ENCODE measurements around the gene VPS26C.
A peak's percentile ranks its signal among the peaks of the same experiment; 100 is the strongest.

Gene VPS26C

DNA sequence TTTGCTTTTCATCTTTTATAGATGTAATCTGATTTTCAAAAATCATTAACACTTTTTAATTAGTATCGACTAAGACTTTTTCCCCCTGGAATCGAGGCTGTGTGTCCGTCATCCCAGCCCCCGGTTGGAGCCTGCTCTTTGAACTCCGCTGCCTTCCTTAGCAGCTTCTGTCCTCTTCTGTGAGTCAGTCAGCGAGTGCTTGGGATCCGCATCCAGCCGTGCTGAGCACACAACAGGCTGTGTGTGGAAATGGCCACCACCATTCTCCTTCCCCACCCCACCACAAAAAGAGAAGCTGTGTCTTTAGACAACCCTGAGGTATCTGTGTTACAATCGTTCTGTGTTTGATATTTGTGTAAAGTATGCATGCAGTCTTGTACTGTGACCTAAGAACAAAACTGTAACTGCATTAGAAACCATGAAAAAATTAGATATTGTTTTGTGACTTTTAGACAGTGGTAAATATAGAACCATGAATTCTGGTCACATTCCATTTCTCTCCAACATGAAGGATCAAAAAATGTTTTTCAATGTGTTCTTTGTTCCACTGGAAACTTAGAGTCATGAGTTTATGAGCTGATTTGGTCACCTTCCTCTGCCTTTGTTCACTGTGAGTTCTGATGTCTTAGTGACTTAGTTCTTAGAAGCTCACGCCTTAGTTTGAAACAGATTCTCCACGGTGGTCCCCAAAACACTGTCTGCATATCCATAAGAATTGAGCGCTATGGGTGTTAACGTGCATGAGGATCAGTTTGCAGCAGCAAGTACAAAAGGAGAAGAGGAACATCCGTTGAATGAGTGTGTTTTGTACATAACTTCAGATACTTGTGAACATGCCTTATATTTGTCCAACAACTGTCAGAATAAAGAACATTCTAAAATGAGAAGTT is 64.7 kb downstream of the VPS26C start:
- DNase-seq (ENCODE audit: low read depth, low spot score): no peak

DNA sequence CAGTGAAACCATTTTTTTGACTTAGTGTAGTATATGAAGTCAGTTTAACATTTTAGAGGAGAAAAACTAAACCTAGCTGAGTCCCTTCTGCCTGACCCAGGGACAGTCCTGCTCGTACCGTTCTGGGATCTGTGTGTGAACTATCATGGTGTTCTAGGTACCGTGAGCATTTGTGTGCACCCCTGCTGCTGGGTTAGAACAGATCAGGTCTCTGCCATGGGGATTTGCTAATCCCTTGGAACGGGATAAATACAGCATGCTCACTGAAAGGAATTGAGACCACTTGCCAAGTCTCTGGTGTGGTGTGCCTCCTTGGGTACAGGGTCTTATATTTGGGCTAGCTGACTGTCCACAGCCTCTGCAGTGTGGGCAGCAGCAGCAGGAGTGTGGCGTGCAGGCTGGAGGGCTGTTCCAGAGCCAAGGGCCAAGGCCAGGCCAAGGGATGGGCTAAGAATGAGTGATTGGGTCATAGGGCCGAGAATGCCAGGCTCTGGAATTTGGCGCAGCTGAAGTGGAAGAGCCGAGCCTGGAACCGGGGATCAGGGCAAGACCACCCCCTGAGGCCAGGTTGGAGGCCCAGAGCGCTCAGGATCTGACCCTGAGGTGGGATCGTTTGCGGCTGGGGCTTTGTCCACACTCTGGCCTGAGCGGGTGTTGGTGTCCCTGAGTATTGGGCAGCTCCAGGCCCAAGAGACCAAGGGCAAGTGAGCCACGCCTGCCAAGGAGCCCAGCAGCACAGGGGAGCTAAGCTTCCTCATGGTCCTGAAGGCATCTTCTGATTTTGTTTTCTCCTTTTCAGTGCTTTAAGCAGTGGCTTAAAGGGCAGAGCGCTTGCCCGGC is 66.3 kb downstream of the VPS26C start:
- DNase-seq (ENCODE audit: low read depth, low spot score): no peak

DNA sequence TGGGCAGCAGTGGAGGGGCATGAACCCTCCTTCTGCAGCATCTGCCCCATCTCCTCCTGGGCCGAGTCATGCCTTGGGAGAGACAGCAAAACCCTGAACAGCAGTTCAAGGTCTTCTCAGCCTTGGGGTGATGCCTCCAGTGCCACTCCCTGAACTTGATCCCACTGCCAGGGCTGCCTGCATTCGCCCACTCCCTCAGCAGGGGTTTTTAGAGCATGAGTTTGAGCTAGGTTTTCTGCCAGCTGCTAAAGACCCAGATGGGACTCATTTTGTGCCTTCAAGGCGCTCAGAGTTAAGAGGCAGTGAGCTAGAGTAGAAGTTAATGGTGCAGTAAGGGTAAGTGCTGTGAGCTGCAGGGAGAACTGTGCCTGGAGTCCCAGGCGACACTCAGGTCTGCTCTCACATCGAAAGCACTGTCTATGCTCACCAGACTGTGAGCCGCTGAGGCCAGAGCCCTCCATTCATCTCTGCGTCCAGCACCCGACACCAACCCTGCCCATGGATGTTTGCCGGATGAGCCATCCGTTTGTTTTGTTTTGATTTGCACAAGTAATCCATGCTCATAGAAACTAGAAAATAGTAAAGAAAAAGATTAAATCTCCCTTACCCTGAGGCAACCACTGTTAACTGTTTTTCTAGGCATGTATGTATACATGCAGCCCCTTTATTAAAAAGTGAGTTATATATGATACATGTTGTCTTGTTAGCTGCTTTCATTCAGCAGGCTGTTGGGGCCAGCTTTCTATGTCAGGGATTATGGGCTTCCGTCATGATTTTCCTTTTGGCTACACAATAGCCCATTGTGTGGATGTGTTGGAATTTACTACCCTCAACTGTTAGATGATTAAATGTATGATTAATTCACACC is 67.8 kb downstream of the VPS26C start:
- DNase-seq (ENCODE audit: low read depth, low spot score): no peak

DNA sequence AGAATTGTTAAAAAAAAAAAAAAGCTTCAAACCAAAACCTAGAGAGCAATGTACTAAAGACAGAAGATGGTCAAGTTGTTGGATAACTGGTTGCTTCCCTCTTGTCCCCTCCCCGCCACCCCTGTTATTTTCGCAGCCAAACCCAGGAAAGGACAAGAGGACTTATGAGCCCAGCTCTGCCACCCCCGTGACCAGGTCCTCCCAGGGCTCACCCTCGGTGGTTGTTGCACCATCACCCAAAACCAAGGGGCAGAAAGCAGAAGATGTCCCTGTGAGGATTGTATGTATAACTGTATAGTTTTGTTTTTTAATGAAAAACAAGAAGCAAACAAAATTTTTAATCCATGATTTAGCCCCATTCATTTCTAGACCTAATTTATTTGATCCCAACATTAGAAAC is 69.4 kb downstream of the VPS26C start:
- DNase-seq (ENCODE audit: low read depth, low spot score): no peak

DNA sequence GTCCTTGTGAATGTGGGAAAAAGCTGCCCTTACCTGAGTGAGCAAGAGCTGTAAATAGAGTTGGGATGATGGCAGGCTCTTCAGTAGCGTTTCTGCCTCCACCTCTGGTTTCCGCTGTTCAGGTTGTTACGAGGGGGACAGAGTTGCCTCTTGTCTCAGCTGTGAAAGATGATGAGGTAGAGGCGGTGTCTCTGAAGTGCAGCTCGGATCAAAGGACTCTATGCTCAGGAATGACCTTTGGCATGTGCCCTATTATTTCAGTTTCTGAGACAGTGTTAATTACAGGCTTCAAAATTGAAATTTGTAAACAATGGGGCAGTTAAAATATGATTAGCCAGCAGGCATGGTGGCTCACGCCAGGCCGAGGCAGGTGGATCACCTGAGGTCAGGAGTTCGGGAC is 70.3 kb downstream of the VPS26C start:
- DNase-seq (ENCODE audit: low read depth, low spot score): no peak

DNA sequence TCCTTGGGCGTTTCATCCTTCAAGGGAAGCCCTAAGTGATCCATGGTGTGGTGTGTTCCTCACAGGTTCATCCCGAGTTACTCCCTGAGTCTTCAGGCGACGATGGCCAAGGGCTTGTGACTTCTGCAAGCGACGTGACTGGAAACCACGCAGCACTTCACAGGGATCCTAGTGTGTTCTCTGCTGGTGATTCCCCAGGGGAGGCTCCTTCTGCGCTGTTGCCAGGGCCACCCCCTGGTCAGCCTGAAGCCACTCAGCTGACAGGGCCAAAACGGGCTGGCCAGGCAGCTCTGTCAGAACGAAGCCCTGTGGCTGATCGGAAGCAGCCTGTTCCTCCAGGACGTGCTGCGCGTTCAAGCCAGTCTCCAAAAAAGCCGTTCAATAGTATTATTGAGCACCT is 71.5 kb downstream of the VPS26C start:
- DNase-seq (ENCODE audit: low read depth, low spot score): no peak

DNA sequence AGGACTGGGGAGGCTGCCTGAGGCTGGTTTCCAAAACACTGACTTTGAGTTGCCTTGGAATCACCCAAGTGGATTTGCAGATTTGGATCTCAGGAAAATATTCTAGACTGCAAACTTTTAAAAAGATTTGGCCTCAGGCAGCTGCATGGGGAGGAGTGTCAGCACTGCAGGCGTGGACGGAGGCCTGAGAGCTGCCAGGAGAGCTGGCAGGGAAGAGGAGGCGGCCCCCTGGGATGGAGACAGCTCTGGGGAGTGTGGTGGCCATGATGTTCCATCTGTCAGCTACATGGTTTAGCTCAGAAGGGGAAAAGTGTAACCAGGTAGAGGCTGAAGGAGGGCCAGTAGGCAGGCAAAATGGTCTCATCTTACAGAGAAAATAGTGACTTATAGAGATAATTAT is 72.1 kb downstream of the VPS26C start:
- DNase-seq (ENCODE audit: low read depth, low spot score): no peak

DNA sequence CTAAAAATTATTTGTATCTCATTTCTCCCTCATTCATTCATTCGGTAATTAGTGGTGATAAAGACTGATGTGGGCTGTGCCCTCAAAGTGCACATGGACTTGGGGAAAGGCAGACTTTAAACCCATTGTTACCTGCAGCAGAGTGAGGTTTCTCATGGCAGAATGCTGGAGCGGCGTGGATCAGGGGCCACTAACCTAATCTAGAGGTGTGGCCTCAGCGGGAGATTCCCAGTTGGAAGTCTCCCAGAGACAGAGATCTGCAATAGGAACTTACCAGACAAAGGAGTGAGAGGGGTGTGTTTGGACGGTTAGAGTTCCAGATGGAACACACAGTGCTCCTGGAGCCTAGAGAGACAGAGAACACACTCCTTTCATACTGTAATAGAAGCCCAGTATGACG is 73.5 kb downstream of the VPS26C start:
- DNase-seq (ENCODE audit: low read depth, low spot score): peak; percentile 18

DNA sequence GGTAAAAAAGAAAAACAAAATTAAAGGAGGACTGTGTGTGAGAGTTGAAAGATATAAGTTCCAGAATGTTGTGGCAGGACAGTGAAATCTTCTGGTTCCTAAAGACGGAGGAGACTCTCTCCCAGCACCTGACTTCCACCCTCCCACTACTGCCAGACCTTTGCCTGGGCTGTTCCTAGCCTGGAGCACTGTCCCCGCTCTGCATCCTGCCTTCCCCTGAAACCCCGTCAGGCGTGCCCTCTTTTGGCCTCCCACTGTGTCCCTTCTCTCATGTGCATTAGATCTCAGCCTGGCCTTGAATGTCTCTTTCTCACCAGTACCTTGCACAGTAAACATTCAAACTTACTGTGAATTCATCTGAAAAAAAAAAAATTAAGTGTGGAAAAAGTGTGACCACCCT is 74.1 kb downstream of the VPS26C start:
- peak; percentile 79 for DNase-seq (ENCODE audit: low read depth, low spot score)

DNA sequence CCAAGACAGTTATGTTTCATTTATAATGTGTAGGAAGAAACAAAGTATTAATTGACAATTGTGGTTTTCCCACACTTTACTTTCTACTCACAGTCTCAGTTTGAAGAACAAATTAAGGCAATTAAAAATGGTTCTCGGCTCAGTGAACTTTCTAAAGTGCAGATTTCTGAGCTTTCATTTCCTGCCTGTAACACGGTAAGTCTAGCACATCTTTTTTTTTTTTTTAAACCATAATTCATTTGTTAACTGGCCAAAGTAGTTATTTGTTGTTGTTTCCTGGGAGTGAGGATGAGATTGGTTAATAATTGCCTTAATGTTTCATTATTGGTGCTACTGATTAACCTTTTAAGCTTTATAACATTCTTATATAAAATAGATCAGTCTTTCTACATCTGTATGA is 75.1 kb downstream of the VPS26C start:
- DNase-seq (ENCODE audit: low read depth, low spot score): no peak

DNA sequence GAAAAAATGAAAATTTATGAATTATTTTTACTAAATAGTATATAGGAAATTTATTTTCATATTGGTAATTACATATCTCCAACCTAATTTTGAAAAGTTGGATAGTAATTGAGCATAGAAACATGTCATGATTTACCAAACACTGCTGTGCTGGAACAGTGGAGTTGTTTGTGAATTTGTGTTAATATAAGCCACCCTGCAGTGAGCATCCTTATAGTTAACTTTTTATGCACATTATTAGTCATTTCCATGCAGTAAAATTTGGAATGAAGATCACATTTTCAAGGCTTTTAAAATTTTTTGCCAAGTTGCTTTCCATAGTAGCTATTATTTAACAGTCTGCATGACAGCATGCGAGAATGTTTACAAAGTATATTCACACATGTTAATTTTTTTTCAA is 78.3 kb downstream of the VPS26C start:
- no peak for DNase-seq (ENCODE audit: low read depth, low spot score)

DNA sequence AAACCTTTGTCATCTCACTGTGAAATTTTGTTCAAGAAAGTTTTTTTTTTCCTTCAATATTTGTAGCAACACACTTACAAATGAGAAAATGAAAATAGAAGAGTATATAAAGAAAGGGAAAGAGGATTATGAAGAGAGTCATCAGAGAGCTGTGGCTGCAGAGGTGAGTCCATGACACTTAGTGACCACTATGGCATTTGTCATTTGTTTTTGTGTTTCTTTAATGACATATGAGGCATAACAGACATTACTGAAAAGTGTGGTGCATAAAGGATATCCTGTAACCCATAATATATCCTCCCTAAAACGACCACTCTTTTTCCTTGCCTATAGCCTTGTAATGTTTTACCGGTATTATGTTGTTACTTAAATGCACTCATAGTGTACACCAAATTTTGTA is 80.2 kb downstream of the VPS26C start:
- DNase-seq (ENCODE audit: low read depth, low spot score): no peak

DNA sequence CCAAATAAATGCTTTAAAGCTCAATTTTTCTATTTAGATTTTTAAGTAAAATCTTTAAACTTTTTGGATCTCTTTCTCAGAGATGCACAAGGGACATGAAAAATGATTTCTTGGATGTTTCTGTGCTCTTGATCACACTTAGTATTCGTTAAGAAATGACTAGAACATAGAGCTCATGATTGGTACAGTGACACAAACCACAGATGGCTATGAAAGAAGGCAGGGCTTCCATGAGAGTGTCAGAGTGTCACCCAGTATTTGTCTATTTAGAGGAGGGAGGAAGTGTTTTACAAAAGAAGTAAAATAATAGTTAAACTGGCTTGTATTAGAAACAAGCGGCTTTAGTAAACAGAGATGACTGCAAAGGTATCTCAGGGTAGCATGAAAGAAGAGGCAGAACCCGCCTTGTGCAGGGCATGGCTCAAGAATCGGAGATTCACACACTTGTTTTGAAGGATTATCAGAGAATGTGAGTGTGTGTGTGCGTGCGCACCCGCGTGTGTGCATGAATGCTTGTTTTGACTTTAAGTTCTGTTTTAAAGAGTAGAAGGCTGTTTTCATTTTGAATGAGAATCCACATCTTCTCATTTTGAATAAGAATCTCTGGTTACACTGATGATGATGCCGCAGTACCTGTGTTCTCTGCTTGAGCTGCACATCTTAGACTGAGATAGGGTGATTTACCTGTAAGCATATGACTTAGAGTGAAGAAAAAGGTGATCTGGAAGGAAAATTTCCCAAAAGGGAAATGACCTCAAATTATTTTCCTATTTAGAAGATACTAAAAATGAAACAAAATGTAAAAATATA is 82.1 kb downstream of the VPS26C start:
- DNase-seq (ENCODE audit: low read depth, low spot score): no peak

DNA sequence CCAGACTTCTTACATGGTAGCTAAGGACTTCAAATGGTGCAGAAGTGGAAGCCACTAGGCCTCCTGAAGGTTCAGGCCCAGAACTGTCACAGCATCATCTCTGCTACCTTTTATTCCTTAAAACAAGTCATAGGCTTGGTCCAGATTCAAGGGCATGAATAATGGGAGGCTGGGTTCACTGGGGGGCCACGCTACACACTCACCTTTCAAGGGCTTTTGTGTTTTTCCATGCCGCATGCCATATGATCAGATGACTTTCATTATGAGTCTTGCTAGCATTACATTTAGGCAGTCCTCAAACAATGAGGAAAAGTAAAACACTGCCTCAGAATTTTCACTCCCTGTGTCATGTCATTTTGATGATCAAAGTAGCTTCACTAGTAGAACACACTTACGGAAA is 83.4 kb downstream of the VPS26C start:
- no peak for DNase-seq (ENCODE audit: low read depth, low spot score)

DNA sequence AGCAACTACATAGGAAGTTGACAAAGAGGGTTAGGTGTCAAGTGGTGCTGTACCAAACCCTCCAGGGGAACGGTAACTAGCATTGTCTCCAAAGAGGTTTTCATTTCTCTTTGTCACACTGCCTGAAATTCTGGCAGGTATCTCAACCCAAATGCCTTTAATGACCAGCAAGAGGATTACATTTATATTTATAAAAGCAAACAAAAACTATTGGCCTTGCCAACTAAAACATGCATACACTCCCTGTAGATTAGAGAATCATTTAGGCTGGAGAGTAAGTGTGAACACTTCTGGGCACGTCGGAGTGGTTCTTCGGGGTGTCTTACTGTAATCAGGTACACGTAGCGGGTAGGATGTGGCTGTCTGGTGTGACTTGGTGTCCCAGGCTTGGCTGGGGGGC is 84.9 kb downstream of the VPS26C start:
- DNase-seq (ENCODE audit: low read depth, low spot score): no peak

DNA sequence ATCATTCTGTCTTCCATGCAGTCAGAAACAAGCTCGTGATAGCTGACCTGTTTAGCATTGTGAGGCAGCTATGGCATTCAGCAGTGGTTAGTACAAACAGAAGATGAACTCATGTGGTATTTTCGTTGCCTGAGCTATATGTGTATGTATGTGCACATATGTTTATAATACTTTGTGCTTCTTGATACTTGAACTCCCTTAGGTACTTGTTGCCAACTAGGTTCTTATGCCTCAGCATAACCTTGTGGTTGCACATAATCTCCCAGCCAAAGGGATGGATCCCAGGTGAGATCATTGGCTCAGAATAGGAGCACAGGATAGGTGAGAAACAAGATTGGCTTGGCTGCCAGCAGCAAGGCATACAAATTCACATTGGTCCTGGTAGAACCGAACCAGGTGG is 86.1 kb downstream of the VPS26C start:
- no peak for DNase-seq (ENCODE audit: low read depth, low spot score)

DNA sequence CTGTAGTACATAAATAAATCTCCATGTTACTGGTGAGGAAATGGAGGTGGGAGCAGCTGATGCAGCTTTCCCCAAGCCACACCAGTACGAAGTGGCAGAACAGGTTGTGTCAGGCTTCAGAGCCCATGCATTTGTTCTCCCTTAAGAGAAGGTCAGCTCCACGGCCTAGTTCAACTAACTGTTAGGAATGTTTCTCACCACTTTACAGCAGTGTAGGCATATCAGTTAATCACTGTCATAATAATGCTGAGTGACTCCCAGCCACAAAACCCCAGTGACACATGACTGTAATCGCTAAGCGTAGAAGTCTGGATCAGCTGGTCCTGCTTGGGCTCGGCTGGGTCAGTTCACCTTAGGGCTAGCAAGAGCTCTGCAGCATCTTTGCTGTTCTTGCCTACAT is 90.4 kb downstream of the VPS26C start:
- DNase-seq (ENCODE audit: low read depth, low spot score): peak; percentile 30
